Neural crest cell (in vitro differentiated cells): ENCODE results near the gene RHBG. TPM values are rescaled to one million over a fixed set of nuclear protein-coding genes. Genes with fewer than 3 reads are reported as not detected.
"Not testable (repeated sequence)": the region's sequence is repeated elsewhere in the genome, so short reads cannot be mapped to it uniquely, and the experiment has no call there.

Source experiments
- DNase-seq: peaks from one replicate; pipeline ENCODE4 v3.0.0; 2021; ENCODE audit warnings: low read depth, mixed read lengths, low spot score
- H3K27ac Mint-ChIP-seq: one replicate; pipeline ENCODE4 v1.8.0; 2021; ENCODE audit warnings: mild to moderate bottlenecking, mixed read lengths; ENCODE audit not compliant: unreplicated experiment
- H3K27me3 Mint-ChIP-seq: 2 replicates; pipeline ENCODE4 v1.8.0; 2021; ENCODE audit warnings: low read depth, mild to moderate bottlenecking, mixed read lengths
- H3K36me3 Mint-ChIP-seq: 2 replicates; pipeline ENCODE4 v1.8.0; 2021; ENCODE audit warnings: low read depth, mild to moderate bottlenecking, mixed read lengths
- H3K4me1 Mint-ChIP-seq: 2 replicates; pipeline ENCODE4 v1.8.0; 2021; ENCODE audit warnings: mixed read lengths
- H3K4me3 Mint-ChIP-seq: one replicate; pipeline ENCODE4 v1.8.0; 2021; ENCODE audit warnings: mild to moderate bottlenecking, mixed read lengths
- H3K9me3 Mint-ChIP-seq: 2 replicates; pipeline ENCODE4 v1.8.0; 2021; ENCODE audit warnings: mixed read lengths
- CTCF ChIP-seq: fragments of 200-600 bp; sonication (generic); conservative IDR thresholded peaks from 2 replicates; pipeline ENCODE4 v1.5.0; 2021; ENCODE audit warnings: antibody characterized with exemption, mild to moderate bottlenecking
- total RNA-seq: library from RNA; stranded (reverse); gene quantifications from 2 replicates; pipeline ENCODE4 v1.2.1, GENCODE V29; 2021

RHBG gene
- total RNA-seq, 1 donor from 2014 or later: not detected

- H3K4me1 Mint-ChIP-seq: peaks cover 3% of the 10 kb centered on the region
- TF ChIP-seq CTCF: no peak
- peaks cover 70% of the 10 kb centered on the region for H3K27me3 Mint-ChIP-seq
- no peaks in the 10 kb centered on the region for H3K36me3 Mint-ChIP-seq
- no peaks in the 10 kb centered on the region for H3K9me3 Mint-ChIP-seq
- H3K27ac Mint-ChIP-seq: no peak overlapping the region
- no peak for DNase-seq
- no peak overlapping the region for H3K4me3 Mint-ChIP-seq
These were observed 2.4 kb upstream of the RHBG start for GRCh38 chr1:156366378-156367166.

- H3K36me3 Mint-ChIP-seq: no peaks in the 10 kb centered on the region
- H3K9me3 Mint-ChIP-seq: no peaks in the 10 kb centered on the region
- peaks cover 80% of the 10 kb centered on the region for H3K27me3 Mint-ChIP-seq
- H3K4me3 Mint-ChIP-seq: no peak overlapping the region
- DNase-seq: no peak
- H3K27ac Mint-ChIP-seq: no peak overlapping the region
- peaks cover 3% of the 10 kb centered on the region for H3K4me1 Mint-ChIP-seq
- TF ChIP-seq CTCF: no peak
These were observed 1.4 kb upstream of the RHBG start for GRCh38 chr1:156367383-156368156.

- peaks cover 84% of the 10 kb centered on the region for H3K27me3 Mint-ChIP-seq
- TF ChIP-seq CTCF: no peak
- no peak overlapping the region for H3K27ac Mint-ChIP-seq
- no peak overlapping the region for H3K4me3 Mint-ChIP-seq
- no peak for DNase-seq
- no peaks in the 10 kb centered on the region for H3K9me3 Mint-ChIP-seq
- H3K36me3 Mint-ChIP-seq: no peaks in the 10 kb centered on the region
- H3K4me1 Mint-ChIP-seq: peaks cover 3% of the 10 kb centered on the region
These were observed 803 bp upstream of the RHBG start for GRCh38 chr1:156368157-156368658.

- H3K4me3 Mint-ChIP-seq: not testable (repeated sequence)
These were observed 775 bp downstream of the RHBG start for GRCh38 chr1:156369685-156370286.

GRCh38 chr1:156371553-156372264, 2.7 kb downstream of the RHBG start:
- no peak overlapping the region for H3K27ac Mint-ChIP-seq
- H3K9me3 Mint-ChIP-seq: no peaks in the 10 kb centered on the region
- no peaks in the 10 kb centered on the region for H3K36me3 Mint-ChIP-seq
- TF ChIP-seq CTCF: no peak
- peaks cover 3% of the 10 kb centered on the region for H3K4me1 Mint-ChIP-seq
- H3K27me3 Mint-ChIP-seq: peaks cover 83% of the 10 kb centered on the region
- no peak overlapping the region for H3K4me3 Mint-ChIP-seq
- no peak for DNase-seq

More at GRCh38 chr1:156369685-156370286, 775 bp downstream of the RHBG start:
- H3K4me1 Mint-ChIP-seq, DNase-seq, H3K36me3 Mint-ChIP-seq, H3K27ac Mint-ChIP-seq, H3K9me3 Mint-ChIP-seq: not testable (repeated sequence)
- peaks cover 85% of the 10 kb centered on the region for H3K27me3 Mint-ChIP-seq
